C1 segment of cervical spinal cord (tissue), 14 donors: ENCODE data around the gene PXT1.
A peak's percentile ranks its signal among the peaks of the same experiment; 100 is the strongest.
"Not testable (repeated sequence)": the region's sequence is repeated elsewhere in the genome, so short reads cannot be mapped to it uniquely, and the experiment has no call there.

ENCODE experiments used
- DNase-seq, 14 donors: peaks; one replicate each; lab custom pipeline; 2025; lab: John Stamatoyannopoulos, UW

Gene PXT1

GRCh38 chr6:36444470-36444869, 1.8 kb upstream of the PXT1 start:
- DNase-seq: no peak

- DNase-seq: peak in 5 of 14 donors; percentile 5 to 50 (median 24)
These were observed 1.1 kb upstream of the PXT1 start for GRCh38 chr6:36443471-36444428.

- DNase-seq: peak in 1 of 14 donors; percentile 4
These were observed 467 bp downstream of the PXT1 start for GRCh38 chr6:36442103-36442670.

GRCh38 chr6:36441307-36441894, 1.3 kb downstream of the PXT1 start:
- DNase-seq: peak; percentile 8 to 91 (median 72)

GRCh38 chr6:36436466-36436865, 6.2 kb downstream of the PXT1 start:
- no peak for DNase-seq

GRCh38 chr6:36432151-36432671, 10.4 kb downstream of the PXT1 start:
- DNase-seq: no peak

- DNase-seq: no peak
These were observed 11.5 kb downstream of the PXT1 start for GRCh38 chr6:36431197-36431596.

- no peak for DNase-seq
These were observed 12.3 kb downstream of the PXT1 start for GRCh38 chr6:36430351-36430750.

GRCh38 chr6:36428911-36429310, 13.7 kb downstream of the PXT1 start:
- DNase-seq: no peak

- no peak for DNase-seq
These were observed 16.0 kb downstream of the PXT1 start for GRCh38 chr6:36426622-36427021.

GRCh38 chr6:36423101-36423824, 19.4 kb downstream of the PXT1 start:
- DNase-seq: peak; percentile 73 to 97 (median 94)

GRCh38 chr6:36422714-36423100, 19.9 kb downstream of the PXT1 start:
- no peak for DNase-seq

- DNase-seq: no peak
These were observed 23.3 kb downstream of the PXT1 start for GRCh38 chr6:36419310-36419709.

- DNase-seq: no peak
These were observed 24.1 kb downstream of the PXT1 start for GRCh38 chr6:36418558-36418957.

- DNase-seq: no peak
These were observed 28.2 kb downstream of the PXT1 start for GRCh38 chr6:36414481-36414880.

GRCh38 chr6:36413489-36414480, 28.9 kb downstream of the PXT1 start:
- no peak for DNase-seq

GRCh38 chr6:36409718-36410117, 32.9 kb downstream of the PXT1 start:
- not testable (repeated sequence) for DNase-seq

- no peak for DNase-seq
These were observed 38.5 kb downstream of the PXT1 start for GRCh38 chr6:36404164-36404563.

- no peak for DNase-seq
These were observed 40.2 kb downstream of the PXT1 start for GRCh38 chr6:36402481-36402880.

- DNase-seq: no peak
These were observed 42.7 kb downstream of the PXT1 start for GRCh38 chr6:36399970-36400369.
